ENCODE data around the gene THSD7B. TPM values are rescaled to one million over a fixed set of nuclear protein-coding genes. Genes with fewer than 3 reads are reported as not detected.
"Not testable (repeated sequence)": the region's sequence is repeated elsewhere in the genome, so short reads cannot be mapped to it uniquely, and the experiment has no call there.

Gene THSD7B
- total RNA-seq, 5 donors from 2014 or later (not counting 1 experiment from before 2014, with no cell fraction given), result not detected

- no peaks in the 10 kb centered on the region for H3K27me3 ChIP-seq (replicated peaks in 1 of 2; ENCODE audit: control insufficient read depth in 2 of 2, extremely low read depth in 1 of 2, insufficient read depth in 2 of 2, low read length in 1 of 2)
- no peaks in the 10 kb centered on the region for H3K36me3 ChIP-seq (ENCODE audit: control insufficient read depth in 2 of 2, extremely low read depth in 1 of 2, insufficient read depth in 1 of 2, low read length in 1 of 2)
- no peaks in the 10 kb centered on the region for H3K36me3 Mint-ChIP-seq
- no CpG with 5 or more reads among the region's 3 CpGs for WGBS (ENCODE audit: insufficient coverage)
- H3K4me3 Mint-ChIP-seq, result no peak overlapping the region
- no peak overlapping the region for H3K4me3 ChIP-seq (ENCODE audit: control insufficient read depth in 1 of 2, extremely low read depth in 1 of 2, low read length in 1 of 2)
- DNase-seq (no peak), ATAC-seq (replicated peaks in 1 of 4) (no peak)
- CTCF ChIA-PET, result interaction anchor here in 1 of 2 donors (0.5 kb wide), 1 partner anchor 525 kb away, joined by 3 read pairs; no protein-coding TSS in a partner anchor
- H3K9me3 ChIP-seq, result no peaks in the 10 kb centered on the region
- no peak overlapping the region for H3K27ac ChIP-seq (ENCODE audit: low read length)
- H3K9me3 Mint-ChIP-seq, result peaks cover 0 to 5% (median 4%) of the 10 kb centered on the region in 3 donors
- H3K27me3 Mint-ChIP-seq, result no peaks in the 10 kb centered on the region
- no peak overlapping the region for H3K27ac Mint-ChIP-seq
- H3K4me1 ChIP-seq (ENCODE audit: control insufficient read depth in 1 of 2, extremely low read depth in 1 of 2, insufficient read depth in 2 of 2, low read length in 2 of 2), result no peaks in the 10 kb centered on the region
- H3K4me1 Mint-ChIP-seq, result no peaks in the 10 kb centered on the region
- POLR2A ChIA-PET, result no interaction called here
These were observed 911.0 kb downstream of the THSD7B start for GRCh38 chr2:137676346-137676745.

- DNase-seq (no peak), ATAC-seq (replicated peaks in 1 of 4) (no peak)
- Histone ChIP-seq H3K9me3 (no peaks in the 10 kb centered on the region), H3K4me1 (ENCODE audit: control insufficient read depth in 1 of 2, extremely low read depth in 1 of 2, insufficient read depth in 2 of 2, low read length in 2 of 2) (no peaks in the 10 kb centered on the region), H3K27me3 (replicated peaks in 1 of 2; ENCODE audit: control insufficient read depth in 2 of 2, extremely low read depth in 1 of 2, insufficient read depth in 2 of 2, low read length in 1 of 2) (no peaks in the 10 kb centered on the region), H3K4me3 (ENCODE audit: control insufficient read depth in 1 of 2, extremely low read depth in 1 of 2, low read length in 1 of 2) (no peak overlapping the region), H3K27ac (ENCODE audit: low read length) (no peak overlapping the region), H3K36me3 (ENCODE audit: control insufficient read depth in 2 of 2, extremely low read depth in 1 of 2, insufficient read depth in 1 of 2, low read length in 1 of 2) (no peaks in the 10 kb centered on the region)
- Mint-ChIP-seq H3K27ac (no peak overlapping the region), H3K9me3 (peaks cover 0 to 5% (median 4%) of the 10 kb centered on the region in 3 donors), H3K4me3 (no peak overlapping the region), H3K36me3 (no peaks in the 10 kb centered on the region), H3K27me3 (no peaks in the 10 kb centered on the region), H3K4me1 (no peaks in the 10 kb centered on the region)
- CTCF ChIA-PET, result no interaction called here
- no CpG with 5 or more reads among the region's 1 CpG for WGBS (ENCODE audit: insufficient coverage)
- POLR2A ChIA-PET, result no interaction called here
These were observed 912.1 kb downstream of the THSD7B start for GRCh38 chr2:137677466-137677865.

GRCh38 chr2:137689549-137689948 is 924.2 kb downstream of the THSD7B start:
- no peaks in the 10 kb centered on the region for H3K4me1 ChIP-seq (ENCODE audit: control insufficient read depth in 1 of 2, extremely low read depth in 1 of 2, insufficient read depth in 2 of 2, low read length in 2 of 2)
- DNase-seq, result no peak
- Mint-ChIP-seq H3K4me3 (no peak overlapping the region), H3K27ac (no peak overlapping the region), H3K4me1 (no peaks in the 10 kb centered on the region), H3K36me3 (no peaks in the 10 kb centered on the region), H3K9me3 (peaks cover 3 to 16% (median 4%) of the 10 kb centered on the region in 3 donors), H3K27me3 (no peaks in the 10 kb centered on the region)
- H3K36me3 ChIP-seq (ENCODE audit: control insufficient read depth in 2 of 2, extremely low read depth in 1 of 2, insufficient read depth in 1 of 2, low read length in 1 of 2), result no peaks in the 10 kb centered on the region
- ChIA-PET POLR2A (no interaction called here), CTCF (no interaction called here)
- H3K9me3 ChIP-seq, result no peaks in the 10 kb centered on the region
- no peak for ATAC-seq (replicated peaks in 1 of 4)
- no CpG with 5 or more reads among the region's 1 CpG for WGBS (ENCODE audit: insufficient coverage)
- H3K27ac ChIP-seq (ENCODE audit: low read length), result no peak overlapping the region
- no peak overlapping the region for H3K4me3 ChIP-seq (ENCODE audit: control insufficient read depth in 1 of 2, extremely low read depth in 1 of 2, low read length in 1 of 2)
- H3K27me3 ChIP-seq (replicated peaks in 1 of 2; ENCODE audit: control insufficient read depth in 2 of 2, extremely low read depth in 1 of 2, insufficient read depth in 2 of 2, low read length in 1 of 2), result no peaks in the 10 kb centered on the region

GRCh38 chr2:137693534-137693933 is 928.2 kb downstream of the THSD7B start:
- Mint-ChIP-seq H3K27me3 (no peaks in the 10 kb centered on the region), H3K4me1 (no peaks in the 10 kb centered on the region), H3K36me3 (no peaks in the 10 kb centered on the region), H3K4me3 (no peak overlapping the region), H3K9me3 (peaks cover 0 to 10% (median 4%) of the 10 kb centered on the region in 3 donors), H3K27ac (no peak overlapping the region)
- ATAC-seq (replicated peaks in 1 of 4) (no peak), DNase-seq (no peak)
- H3K36me3 ChIP-seq (ENCODE audit: control insufficient read depth in 2 of 2, extremely low read depth in 1 of 2, insufficient read depth in 1 of 2, low read length in 1 of 2), result no peaks in the 10 kb centered on the region
- no peaks in the 10 kb centered on the region for H3K9me3 ChIP-seq
- H3K27me3 ChIP-seq (replicated peaks in 1 of 2; ENCODE audit: control insufficient read depth in 2 of 2, extremely low read depth in 1 of 2, insufficient read depth in 2 of 2, low read length in 1 of 2), result no peaks in the 10 kb centered on the region
- H3K4me3 ChIP-seq (ENCODE audit: control insufficient read depth in 1 of 2, extremely low read depth in 1 of 2, low read length in 1 of 2), result no peak overlapping the region
- WGBS (ENCODE audit: insufficient coverage), result no CpG with 5 or more reads among the region's 2 CpGs
- no peaks in the 10 kb centered on the region for H3K4me1 ChIP-seq (ENCODE audit: control insufficient read depth in 1 of 2, extremely low read depth in 1 of 2, insufficient read depth in 2 of 2, low read length in 2 of 2)
- ChIA-PET CTCF (no interaction called here), POLR2A (no interaction called here)
- no peak overlapping the region for H3K27ac ChIP-seq (ENCODE audit: low read length)

DNA sequence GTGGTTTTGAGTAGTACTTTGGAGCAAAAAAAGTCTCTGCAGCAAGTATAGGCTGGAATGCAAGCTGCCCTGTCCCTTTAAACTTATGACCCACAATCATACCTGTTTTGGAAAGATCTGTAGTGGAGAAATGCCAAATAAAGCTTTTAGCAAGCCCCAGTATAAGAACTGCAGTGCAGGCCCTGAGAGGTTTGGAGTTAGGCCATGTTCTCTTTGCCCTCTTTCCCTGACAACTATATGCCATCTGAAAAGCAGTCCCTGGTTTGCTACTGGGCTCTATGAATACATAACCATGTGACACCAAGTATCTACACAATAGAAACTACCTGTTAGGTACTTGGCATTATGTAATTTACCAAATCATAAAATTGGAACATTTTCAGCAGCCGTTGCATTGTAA is 931.6 kb downstream of the THSD7B start:
- Mint-ChIP-seq H3K27me3 (no peaks in the 10 kb centered on the region), H3K4me1 (no peaks in the 10 kb centered on the region), H3K4me3 (no peak overlapping the region), H3K36me3 (no peaks in the 10 kb centered on the region), H3K27ac (no peak overlapping the region), H3K9me3 (peaks cover 0 to 10% (median 4%) of the 10 kb centered on the region in 3 donors)
- no peak overlapping the region for H3K4me3 ChIP-seq (ENCODE audit: control insufficient read depth in 1 of 2, extremely low read depth in 1 of 2, low read length in 1 of 2)
- ChIA-PET POLR2A (no interaction called here), CTCF (no interaction called here)
- H3K27me3 ChIP-seq (replicated peaks in 1 of 2; ENCODE audit: control insufficient read depth in 2 of 2, extremely low read depth in 1 of 2, insufficient read depth in 2 of 2, low read length in 1 of 2), result no peaks in the 10 kb centered on the region
- no peaks in the 10 kb centered on the region for H3K9me3 ChIP-seq
- H3K4me1 ChIP-seq (ENCODE audit: control insufficient read depth in 1 of 2, extremely low read depth in 1 of 2, insufficient read depth in 2 of 2, low read length in 2 of 2), result no peaks in the 10 kb centered on the region
- WGBS (ENCODE audit: insufficient coverage), result 83% methylated on average over 1 of the region's 1 CpG
- H3K27ac ChIP-seq (ENCODE audit: low read length), result no peak overlapping the region
- ATAC-seq (replicated peaks in 1 of 4) (no peak), DNase-seq (no peak)
- H3K36me3 ChIP-seq (ENCODE audit: control insufficient read depth in 2 of 2, extremely low read depth in 1 of 2, insufficient read depth in 1 of 2, low read length in 1 of 2), result no peaks in the 10 kb centered on the region

DNA sequence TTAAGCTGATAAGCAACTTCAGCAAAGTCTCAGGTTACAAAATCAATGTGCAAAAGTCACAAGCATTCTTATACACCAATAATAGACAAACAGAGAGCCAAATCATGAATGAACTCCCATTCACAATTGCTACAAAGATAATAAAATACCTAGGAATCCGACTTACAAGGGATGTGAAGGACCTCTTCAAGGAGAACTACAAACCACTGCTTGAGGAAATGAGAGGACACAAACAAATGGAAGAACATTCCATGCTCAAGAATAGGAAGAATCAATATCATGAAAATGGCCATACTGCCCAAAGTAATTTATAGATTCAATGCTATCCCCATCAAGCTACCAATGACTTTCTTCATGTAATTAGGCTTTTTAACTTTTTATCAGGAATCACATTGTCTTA is 934.9 kb downstream of the THSD7B start:
- H3K27me3 Mint-ChIP-seq; ATAC-seq (replicated peaks in 1 of 4); H3K9me3 ChIP-seq; H3K36me3 Mint-ChIP-seq; H3K27ac ChIP-seq (ENCODE audit: low read length); CTCF ChIA-PET; DNase-seq; H3K4me1 Mint-ChIP-seq; H3K4me1 ChIP-seq (ENCODE audit: control insufficient read depth in 1 of 2, extremely low read depth in 1 of 2, insufficient read depth in 2 of 2, low read length in 2 of 2); H3K36me3 ChIP-seq (ENCODE audit: control insufficient read depth in 2 of 2, extremely low read depth in 1 of 2, insufficient read depth in 1 of 2, low read length in 1 of 2); H3K4me3 ChIP-seq (ENCODE audit: control insufficient read depth in 1 of 2, extremely low read depth in 1 of 2, low read length in 1 of 2); H3K4me3 Mint-ChIP-seq; POLR2A ChIA-PET; H3K27ac Mint-ChIP-seq; H3K27me3 ChIP-seq (replicated peaks in 1 of 2; ENCODE audit: control insufficient read depth in 2 of 2, extremely low read depth in 1 of 2, insufficient read depth in 2 of 2, low read length in 1 of 2): not testable (repeated sequence)
- H3K9me3 Mint-ChIP-seq, result peaks cover 0 to 10% (median 3%) of the 10 kb centered on the region in 3 donors
- no CpG with 5 or more reads among the region's 1 CpG for WGBS (ENCODE audit: insufficient coverage)

GRCh38 chr2:137700681-137701080 is 935.3 kb downstream of the THSD7B start:
- H3K4me1 Mint-ChIP-seq, result no peaks in the 10 kb centered on the region
- H3K4me3 Mint-ChIP-seq, result no peak overlapping the region
- H3K27ac ChIP-seq (ENCODE audit: low read length), result no peak overlapping the region
- POLR2A ChIA-PET, result no interaction called here
- no peaks in the 10 kb centered on the region for H3K27me3 ChIP-seq (replicated peaks in 1 of 2; ENCODE audit: control insufficient read depth in 2 of 2, extremely low read depth in 1 of 2, insufficient read depth in 2 of 2, low read length in 1 of 2)
- CTCF ChIA-PET, result no interaction called here
- peaks cover 0 to 10% (median 3%) of the 10 kb centered on the region in 3 donors for H3K9me3 Mint-ChIP-seq
- H3K27me3 Mint-ChIP-seq, result no peaks in the 10 kb centered on the region
- no peaks in the 10 kb centered on the region for H3K9me3 ChIP-seq
- H3K36me3 ChIP-seq (ENCODE audit: control insufficient read depth in 2 of 2, extremely low read depth in 1 of 2, insufficient read depth in 1 of 2, low read length in 1 of 2), result no peaks in the 10 kb centered on the region
- DNase-seq, result no peak
- H3K4me3 ChIP-seq (ENCODE audit: control insufficient read depth in 1 of 2, extremely low read depth in 1 of 2, low read length in 1 of 2), result no peak overlapping the region
- no peak for ATAC-seq (replicated peaks in 1 of 4)
- no peaks in the 10 kb centered on the region for H3K4me1 ChIP-seq (ENCODE audit: control insufficient read depth in 1 of 2, extremely low read depth in 1 of 2, insufficient read depth in 2 of 2, low read length in 2 of 2)
- H3K36me3 Mint-ChIP-seq, result no peaks in the 10 kb centered on the region
- H3K27ac Mint-ChIP-seq, result no peak overlapping the region
